ENCODE data around the gene KLHL21.

The KLHL21 gene

DNA sequence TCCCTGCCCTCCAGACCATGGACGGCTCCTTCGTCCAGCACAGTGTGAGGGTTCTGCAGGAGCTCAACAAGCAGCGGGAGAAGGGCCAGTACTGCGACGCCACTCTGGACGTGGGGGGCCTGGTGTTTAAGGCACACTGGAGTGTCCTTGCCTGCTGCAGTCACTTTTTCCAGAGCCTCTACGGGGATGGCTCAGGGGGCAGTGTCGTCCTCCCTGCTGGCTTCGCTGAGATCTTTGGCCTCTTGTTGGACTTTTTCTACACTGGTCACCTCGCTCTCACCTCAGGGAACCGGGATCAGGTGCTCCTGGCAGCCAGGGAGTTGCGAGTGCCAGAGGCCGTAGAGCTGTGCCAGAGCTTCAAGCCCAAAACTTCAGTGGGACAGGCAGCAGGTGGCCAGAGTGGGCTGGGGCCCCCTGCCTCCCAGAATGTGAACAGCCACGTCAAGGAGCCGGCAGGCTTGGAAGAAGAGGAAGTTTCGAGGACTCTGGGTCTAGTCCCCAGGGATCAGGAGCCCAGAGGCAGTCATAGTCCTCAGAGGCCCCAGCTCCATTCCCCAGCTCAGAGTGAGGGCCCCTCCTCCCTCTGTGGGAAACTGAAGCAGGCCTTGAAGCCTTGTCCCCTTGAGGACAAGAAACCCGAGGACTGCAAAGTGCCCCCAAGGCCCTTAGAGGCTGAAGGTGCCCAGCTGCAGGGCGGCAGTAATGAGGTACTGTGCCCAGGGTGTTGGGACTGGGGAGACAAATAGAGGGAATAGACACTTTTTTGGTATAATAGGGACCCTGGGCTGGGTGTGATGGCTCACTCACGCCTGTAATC is 21.9 kb downstream of the KLHL21 start:
- TF ChIP-seq FOXM1 (IDR thresholded peaks at IDR 0.05; ENCODE audit: borderline replicate concordance) = no peak
- no peak for TF ChIP-seq TARDBP (IDR thresholded peaks at IDR 0.05)
- peak; percentile 30 for DNase-seq (ENCODE audit: extremely low spot score)
- ChIA-PET CTCF (interaction anchor here (0.6 kb wide), 1 partner anchor 31 kb away, joined by 3 read pairs; no protein-coding TSS in a partner anchor), POLR2A (interaction anchor here (0.8 to 5.7 kb wide), 5 partner anchors 8 to 28 kb away, joined by 3 to 55 read pairs (median 11); partner anchors contain the start of gene KLHL21)

DNA sequence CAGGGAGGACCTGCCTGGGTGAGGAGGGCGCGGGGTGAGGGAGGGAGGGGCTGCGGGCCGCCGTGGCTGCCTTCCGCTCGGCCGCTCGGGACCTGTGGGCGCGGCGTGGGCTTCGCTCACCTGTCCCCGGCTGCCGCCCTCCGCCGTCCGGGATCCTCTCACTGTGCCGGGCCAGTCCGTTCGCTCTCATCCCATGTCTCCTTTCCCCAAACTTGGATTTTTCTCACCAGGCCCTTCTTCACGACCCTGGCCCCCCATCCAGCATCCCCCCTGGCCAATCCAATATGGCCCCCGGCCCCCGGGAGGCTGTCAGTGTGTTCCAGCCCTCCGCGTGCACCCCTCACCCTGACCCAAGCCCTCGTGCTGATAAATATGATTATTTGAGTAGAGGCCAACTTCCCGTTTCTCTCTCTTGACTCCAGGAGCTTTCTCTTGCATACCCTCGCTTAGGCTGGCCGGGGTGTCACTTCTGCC is 22.5 kb downstream of the KLHL21 start:
- no peak for TF ChIP-seq BHLHE40 (IDR thresholded peaks at IDR 0.05; ENCODE audit: borderline replicate concordance)
- no peak for TF ChIP-seq CTBP1 (IDR thresholded peaks at IDR 0.05; ENCODE audit: borderline replicate concordance)
- TF ChIP-seq FOXA1 (IDR thresholded peaks at IDR 0.05) = no peak
- no peak for TF ChIP-seq ELF4 (IDR thresholded peaks at IDR 0.05)
- no peak for TF ChIP-seq TARDBP (IDR thresholded peaks at IDR 0.05)
- TF ChIP-seq ZNF384 (IDR thresholded peaks at IDR 0.05) = no peak
- TF ChIP-seq L3MBTL2 (conservative IDR thresholded peaks at IDR 0.05) = no peak
- TF ChIP-seq HDGF (IDR thresholded peaks at IDR 0.05; ENCODE audit: borderline replicate concordance) = no peak
- no peak for TF ChIP-seq SUZ12 (IDR thresholded peaks at IDR 0.05)
- TF ChIP-seq FOXM1 (IDR thresholded peaks at IDR 0.05; ENCODE audit: borderline replicate concordance) = no peak
- TF ChIP-seq, protein P1, sequence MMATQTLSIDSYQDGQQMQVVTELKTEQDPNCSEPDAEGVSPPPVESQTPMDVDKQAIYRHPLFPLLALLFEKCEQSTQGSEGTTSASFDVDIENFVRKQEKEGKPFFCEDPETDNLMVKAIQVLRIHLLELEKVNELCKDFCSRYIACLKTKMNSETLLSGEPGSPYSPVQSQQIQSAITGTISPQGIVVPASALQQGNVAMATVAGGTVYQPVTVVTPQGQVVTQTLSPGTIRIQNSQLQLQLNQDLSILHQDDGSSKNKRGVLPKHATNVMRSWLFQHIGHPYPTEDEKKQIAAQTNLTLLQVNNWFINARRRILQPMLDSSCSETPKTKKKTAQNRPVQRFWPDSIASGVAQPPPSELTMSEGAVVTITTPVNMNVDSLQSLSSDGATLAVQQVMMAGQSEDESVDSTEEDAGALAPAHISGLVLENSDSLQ (IDR thresholded peaks at IDR 0.05) = no peak
- no peak for TF ChIP-seq FOXK2 (IDR thresholded peaks at IDR 0.05)
- no peak for TF ChIP-seq NFRKB (IDR thresholded peaks at IDR 0.05)
- no peak for TF ChIP-seq ARNT (IDR thresholded peaks at IDR 0.05)
- TF ChIP-seq SP1 (IDR thresholded peaks at IDR 0.05) = no peak
- TF ChIP-seq LEF1 (IDR thresholded peaks at IDR 0.05; ENCODE audit: borderline replicate concordance) = no peak
- ChIA-PET CTCF (interaction anchor here (1.6 kb wide), 1 partner anchor 26 kb away, joined by 5 read pairs; the partner anchor contains the start of genes NOL9 and TAS1R1), POLR2A (interaction anchor here (0.7 to 5.7 kb wide), 14 partner anchors 9 to 53 kb away, joined by 3 to 55 read pairs (median 4); partner anchors contain the start of genes KLHL21, NOL9 and TAS1R1)
- DNase-seq (ENCODE audit: extremely low spot score) = no peak

- ChIA-PET POLR2A (interaction anchor here (0.7 to 5.7 kb wide), 14 partner anchors 8 to 53 kb away, joined by 3 to 55 read pairs (median 4); partner anchors contain the start of genes KLHL21, NOL9 and TAS1R1), CTCF (interaction anchor here (1.6 kb wide), 1 partner anchor 25 kb away, joined by 5 read pairs; the partner anchor contains the start of genes NOL9 and TAS1R1)
- peak; percentile 100 for DNase-seq (ENCODE audit: extremely low spot score)
- no peak for TF ChIP-seq ARNT (IDR thresholded peaks at IDR 0.05)
- 0 out of 2 replicates have a peak, but pooled peaks have one; percentile 28 for TF ChIP-seq L3MBTL2 (conservative IDR thresholded peaks at IDR 0.05)
Observed at GRCh38 chr1:6579374-6580118, 23.1 kb downstream of the KLHL21 start, which contains the start of gene ZBTB48. Gene ZBTB48 (plus strand): TSS chr1:6579994. CDS start chr1:6580610, 616 bp downstream.

GRCh38 chr1:6578624-6579373 is 23.9 kb downstream of the KLHL21 start:
- TF ChIP-seq HDGF (IDR thresholded peaks at IDR 0.05; ENCODE audit: borderline replicate concordance) (no peak), FOXA1 (IDR thresholded peaks at IDR 0.05) (no peak), L3MBTL2 (conservative IDR thresholded peaks at IDR 0.05) (no peak), CTBP1 (IDR thresholded peaks at IDR 0.05; ENCODE audit: borderline replicate concordance) (no peak), LEF1 (IDR thresholded peaks at IDR 0.05; ENCODE audit: borderline replicate concordance) (no peak), SUZ12 (IDR thresholded peaks at IDR 0.05) (no peak), ELF4 (IDR thresholded peaks at IDR 0.05) (no peak), NFRKB (IDR thresholded peaks at IDR 0.05) (no peak), TARDBP (IDR thresholded peaks at IDR 0.05) (no peak), FOXM1 (IDR thresholded peaks at IDR 0.05; ENCODE audit: borderline replicate concordance) (no peak), ARNT (IDR thresholded peaks at IDR 0.05) (no peak), ZNF384 (IDR thresholded peaks at IDR 0.05) (no peak), FOXK2 (IDR thresholded peaks at IDR 0.05) (no peak), SP1 (IDR thresholded peaks at IDR 0.05) (no peak)
- TF ChIP-seq, protein P1 (IDR thresholded peaks at IDR 0.05) = no peak
- DNase-seq (ENCODE audit: extremely low spot score) = no peak
- CTCF ChIA-PET = interaction anchor here (1.6 kb wide), 1 partner anchor 24 kb away, joined by 5 read pairs; the partner anchor contains the start of genes NOL9 and TAS1R1
- POLR2A ChIA-PET = interaction anchor here (1.4 to 5.7 kb wide), 6 partner anchors 10 to 28 kb away, joined by 5 to 55 read pairs (median 8); partner anchors contain the start of genes KLHL21, NOL9 and TAS1R1

DNA sequence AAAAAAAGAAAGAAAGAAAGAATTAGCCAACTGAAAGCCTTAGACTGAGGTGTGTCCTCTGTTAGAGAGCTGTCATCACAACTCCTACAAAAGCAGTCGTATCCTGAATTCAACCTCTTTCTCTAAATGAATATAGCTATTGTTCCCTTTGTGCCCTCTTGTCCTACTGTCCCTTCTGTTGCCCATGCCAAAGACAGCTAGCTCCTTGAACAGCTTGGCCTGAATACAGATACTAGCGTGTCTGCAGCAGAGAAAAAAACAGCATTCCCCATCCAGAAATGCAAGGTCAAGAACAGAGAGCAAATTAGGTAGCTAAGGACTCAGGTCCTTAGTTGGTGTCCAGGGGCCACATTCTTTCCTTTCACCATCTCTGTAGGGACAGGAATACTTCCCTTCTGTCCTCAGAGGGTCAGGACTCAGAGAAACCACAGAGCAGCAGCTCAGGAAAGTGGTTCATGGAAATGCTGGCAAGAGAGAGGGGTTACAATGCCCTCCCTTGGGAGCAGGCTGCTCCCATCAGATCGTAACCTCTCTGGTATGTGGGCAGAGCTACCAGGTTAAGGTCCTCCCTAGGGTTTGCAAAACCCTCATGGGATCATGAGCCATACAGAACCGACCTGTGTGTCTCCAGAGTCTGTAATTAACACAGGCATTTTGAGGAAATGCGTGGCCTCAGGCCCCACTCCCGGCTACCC is 24.7 kb downstream of the KLHL21 start:
- DNase-seq (ENCODE audit: extremely low spot score) = no peak
- POLR2A ChIA-PET = interaction anchor here (0.6 to 5.7 kb wide), 3 partner anchors 23 to 47 kb away, joined by 3 to 55 read pairs (median 6); partner anchors contain the start of genes KLHL21, NOL9, TAS1R1 and THAP3
- CTCF ChIA-PET = no interaction called here
- no peak for TF ChIP-seq LEF1 (IDR thresholded peaks at IDR 0.05; ENCODE audit: borderline replicate concordance)
- no peak for TF ChIP-seq CTBP1 (IDR thresholded peaks at IDR 0.05; ENCODE audit: borderline replicate concordance)
- TF ChIP-seq FOXA1 (IDR thresholded peaks at IDR 0.05) = no peak
- TF ChIP-seq TARDBP (IDR thresholded peaks at IDR 0.05) = no peak
- TF ChIP-seq ELF4 (IDR thresholded peaks at IDR 0.05) = no peak

Measured in HEK293T (cell line).